ENCODE data around the gene PML.
A peak's percentile ranks its signal among the peaks of the same experiment; 100 is the strongest.

PML gene

GRCh38 chr15:73994413-73994883, at the start of gene PML:
PML (plus strand) TSS chr15:73994716; CDS start chr15:73994813, 97 bp downstream.
- H3K9me3 ChIP-seq (ENCODE audit: control insufficient read depth, low read length): no peaks in the 10 kb centered on the region
- peak within 1 kb of the TSS; percentile 98 for H3K4me3 ChIP-seq (ENCODE audit: low read length)
- peaks cover 15% of the 10 kb centered on the region for H3K36me3 ChIP-seq (ENCODE audit: control insufficient read depth, insufficient read depth, low read length, severe bottlenecking)
- H3K27me3 ChIP-seq (replicated peaks; ENCODE audit: control insufficient read depth, insufficient read depth, low read length): no peaks in the 10 kb centered on the region
- peaks cover 67% of the 10 kb centered on the region for H3K4me1 ChIP-seq (ENCODE audit: control insufficient read depth, insufficient read depth, low read length)
- peak within 1 kb of the TSS; percentile 98 for H3K9ac ChIP-seq (ENCODE audit: low read length)
- DNase-seq (ENCODE audit: low read depth): peak; percentile 98

- no peaks in the 10 kb centered on the region for H3K9me3 ChIP-seq (ENCODE audit: control insufficient read depth, low read length)
- no peaks in the 10 kb centered on the region for H3K27me3 ChIP-seq (replicated peaks; ENCODE audit: control insufficient read depth, insufficient read depth, low read length)
- H3K4me1 ChIP-seq (ENCODE audit: control insufficient read depth, insufficient read depth, low read length): peaks cover 32% of the 10 kb centered on the region
- no peak overlapping the region for H3K9ac ChIP-seq (ENCODE audit: low read length)
- peaks cover 41% of the 10 kb centered on the region for H3K36me3 ChIP-seq (ENCODE audit: control insufficient read depth, insufficient read depth, low read length, severe bottlenecking)
- H3K4me3 ChIP-seq (ENCODE audit: low read length): no peak overlapping the region
- no peak for DNase-seq (ENCODE audit: low read depth)
These were observed 49.4 kb upstream of the PML start for GRCh38 chr15:73945130-73945508.

GRCh38 chr15:73946046-73946721, 48.3 kb upstream of the PML start:
- peaks cover 31% of the 10 kb centered on the region for H3K4me1 ChIP-seq (ENCODE audit: control insufficient read depth, insufficient read depth, low read length)
- H3K27me3 ChIP-seq (replicated peaks; ENCODE audit: control insufficient read depth, insufficient read depth, low read length): no peaks in the 10 kb centered on the region
- H3K9ac ChIP-seq (ENCODE audit: low read length): no peak overlapping the region
- no peak for DNase-seq (ENCODE audit: low read depth)
- H3K4me3 ChIP-seq (ENCODE audit: low read length): no peak overlapping the region
- no peaks in the 10 kb centered on the region for H3K9me3 ChIP-seq (ENCODE audit: control insufficient read depth, low read length)
- H3K36me3 ChIP-seq (ENCODE audit: control insufficient read depth, insufficient read depth, low read length, severe bottlenecking): peaks cover 42% of the 10 kb centered on the region

GRCh38 chr15:73946795-73947370, 47.6 kb upstream of the PML start:
- peaks cover 42% of the 10 kb centered on the region for H3K36me3 ChIP-seq (ENCODE audit: control insufficient read depth, insufficient read depth, low read length, severe bottlenecking)
- H3K4me1 ChIP-seq (ENCODE audit: control insufficient read depth, insufficient read depth, low read length): peaks cover 30% of the 10 kb centered on the region
- H3K9ac ChIP-seq (ENCODE audit: low read length): no peak overlapping the region
- H3K9me3 ChIP-seq (ENCODE audit: control insufficient read depth, low read length): no peaks in the 10 kb centered on the region
- no peaks in the 10 kb centered on the region for H3K27me3 ChIP-seq (replicated peaks; ENCODE audit: control insufficient read depth, insufficient read depth, low read length)
- H3K4me3 ChIP-seq (ENCODE audit: low read length): no peak overlapping the region
- no peak for DNase-seq (ENCODE audit: low read depth)

- Histone ChIP-seq H3K27me3 (replicated peaks; ENCODE audit: control insufficient read depth, insufficient read depth, low read length) (no peaks in the 10 kb centered on the region), H3K4me3 (ENCODE audit: low read length) (no peak overlapping the region), H3K9ac (ENCODE audit: low read length) (no peak overlapping the region), H3K4me1 (ENCODE audit: control insufficient read depth, insufficient read depth, low read length) (peaks cover 29% of the 10 kb centered on the region), H3K9me3 (ENCODE audit: control insufficient read depth, low read length) (no peaks in the 10 kb centered on the region), H3K36me3 (ENCODE audit: control insufficient read depth, insufficient read depth, low read length, severe bottlenecking) (peaks cover 42% of the 10 kb centered on the region)
- no peak for DNase-seq (ENCODE audit: low read depth)
These were observed 46.9 kb upstream of the PML start for GRCh38 chr15:73947651-73948050.

GRCh38 chr15:73948396-73948795, 46.1 kb upstream of the PML start:
- H3K4me3 ChIP-seq (ENCODE audit: low read length): no peak overlapping the region
- peaks cover 37% of the 10 kb centered on the region for H3K4me1 ChIP-seq (ENCODE audit: control insufficient read depth, insufficient read depth, low read length)
- no peaks in the 10 kb centered on the region for H3K9me3 ChIP-seq (ENCODE audit: control insufficient read depth, low read length)
- no peak overlapping the region for H3K9ac ChIP-seq (ENCODE audit: low read length)
- no peaks in the 10 kb centered on the region for H3K27me3 ChIP-seq (replicated peaks; ENCODE audit: control insufficient read depth, insufficient read depth, low read length)
- peaks cover 42% of the 10 kb centered on the region for H3K36me3 ChIP-seq (ENCODE audit: control insufficient read depth, insufficient read depth, low read length, severe bottlenecking)
- no peak for DNase-seq (ENCODE audit: low read depth)

GRCh38 chr15:73948982-73949381, 45.5 kb upstream of the PML start:
- no peak for DNase-seq (ENCODE audit: low read depth)
- H3K27me3 ChIP-seq (replicated peaks; ENCODE audit: control insufficient read depth, insufficient read depth, low read length): no peaks in the 10 kb centered on the region
- H3K4me1 ChIP-seq (ENCODE audit: control insufficient read depth, insufficient read depth, low read length): peaks cover 36% of the 10 kb centered on the region
- peaks cover 42% of the 10 kb centered on the region for H3K36me3 ChIP-seq (ENCODE audit: control insufficient read depth, insufficient read depth, low read length, severe bottlenecking)
- no peak overlapping the region for H3K4me3 ChIP-seq (ENCODE audit: low read length)
- H3K9me3 ChIP-seq (ENCODE audit: control insufficient read depth, low read length): no peaks in the 10 kb centered on the region
- no peak overlapping the region for H3K9ac ChIP-seq (ENCODE audit: low read length)

- Histone ChIP-seq H3K9me3 (ENCODE audit: control insufficient read depth, low read length) (no peaks in the 10 kb centered on the region), H3K36me3 (ENCODE audit: control insufficient read depth, insufficient read depth, low read length, severe bottlenecking) (peaks cover 42% of the 10 kb centered on the region), H3K9ac (ENCODE audit: low read length) (no peak overlapping the region), H3K27me3 (replicated peaks; ENCODE audit: control insufficient read depth, insufficient read depth, low read length) (no peaks in the 10 kb centered on the region), H3K4me3 (ENCODE audit: low read length) (no peak overlapping the region), H3K4me1 (ENCODE audit: control insufficient read depth, insufficient read depth, low read length) (peaks cover 31% of the 10 kb centered on the region)
- no peak for DNase-seq (ENCODE audit: low read depth)
These were observed 45.0 kb upstream of the PML start for GRCh38 chr15:73949496-73949895.

- Histone ChIP-seq H3K9me3 (ENCODE audit: control insufficient read depth, low read length) (no peaks in the 10 kb centered on the region), H3K27me3 (replicated peaks; ENCODE audit: control insufficient read depth, insufficient read depth, low read length) (no peaks in the 10 kb centered on the region), H3K4me3 (ENCODE audit: low read length) (no peak overlapping the region), H3K9ac (ENCODE audit: low read length) (peak overlapping the region; percentile 71), H3K36me3 (ENCODE audit: control insufficient read depth, insufficient read depth, low read length, severe bottlenecking) (peaks cover 39% of the 10 kb centered on the region), H3K4me1 (ENCODE audit: control insufficient read depth, insufficient read depth, low read length) (peaks cover 29% of the 10 kb centered on the region)
- DNase-seq (ENCODE audit: low read depth): no peak
These were observed 44.1 kb upstream of the PML start for GRCh38 chr15:73950479-73950830.

GRCh38 chr15:73950831-73951561, 43.5 kb upstream of the PML start:
- Histone ChIP-seq H3K9ac (ENCODE audit: low read length) (peak overlapping the region; percentile 81), H3K9me3 (ENCODE audit: control insufficient read depth, low read length) (no peaks in the 10 kb centered on the region), H3K4me3 (ENCODE audit: low read length) (no peak overlapping the region), H3K4me1 (ENCODE audit: control insufficient read depth, insufficient read depth, low read length) (peaks cover 31% of the 10 kb centered on the region), H3K27me3 (replicated peaks; ENCODE audit: control insufficient read depth, insufficient read depth, low read length) (no peaks in the 10 kb centered on the region), H3K36me3 (ENCODE audit: control insufficient read depth, insufficient read depth, low read length, severe bottlenecking) (peaks cover 39% of the 10 kb centered on the region)
- peak; percentile 97 for DNase-seq (ENCODE audit: low read depth)

- H3K9me3 ChIP-seq (ENCODE audit: control insufficient read depth, low read length): no peaks in the 10 kb centered on the region
- DNase-seq (ENCODE audit: low read depth): no peak
- peak overlapping the region; percentile 81 for H3K9ac ChIP-seq (ENCODE audit: low read length)
- H3K36me3 ChIP-seq (ENCODE audit: control insufficient read depth, insufficient read depth, low read length, severe bottlenecking): peaks cover 36% of the 10 kb centered on the region
- peaks cover 37% of the 10 kb centered on the region for H3K4me1 ChIP-seq (ENCODE audit: control insufficient read depth, insufficient read depth, low read length)
- H3K4me3 ChIP-seq (ENCODE audit: low read length): no peak overlapping the region
- H3K27me3 ChIP-seq (replicated peaks; ENCODE audit: control insufficient read depth, insufficient read depth, low read length): no peaks in the 10 kb centered on the region
These were observed 42.9 kb upstream of the PML start for GRCh38 chr15:73951601-73952000.

Measured in adipocyte (in vitro differentiated cells).